GM12878 (cell line): ENCODE results near the gene GTPBP6. TPM values are rescaled to one million over a fixed set of nuclear protein-coding genes. Genes with fewer than 3 reads are reported as not detected.

Source experiments
- ATAC-seq: fragments of 200-7000 bp; cut with Tn5 transposase; 3 replicates; pipeline ENCODE4 v1.9.1; 2020; ENCODE audit warnings: mild to moderate bottlenecking, moderate library complexity
- BruUV-seq: library from RNA; stranded (reverse); fragments of 400-500 nt; replicated peaks from 2 replicates; lab custom pipeline; 2021; lab: Mats Ljungman, UMichigan
- CTCF ChIA-PET: fragments of 300-600 bp; sonication (Branson Sonifier 250); formaldehyde crosslinking; extraction: SDS; loops from one replicate; lab custom pipeline; 2021; ENCODE audit warnings: inconsistent platforms; lab: Yijun Ruan, JAX
- POLR2A ChIA-PET: fragments of 350-600 bp; formaldehyde crosslinking; extraction: SDS; loops from one replicate; lab custom pipeline; 2021; ENCODE audit warnings: inconsistent platforms; lab: Charles Lee
- RAD21 ChIA-PET: fragments of 300-600 bp; sonication (Branson Sonifier 250); formaldehyde crosslinking; loops from one replicate; lab custom pipeline; 2023; ENCODE audit warnings: antibody characterized with exemption; ENCODE audit not compliant: unreplicated experiment; lab: Charles Lee
- SMC1A ChIA-PET: fragments of 300-600 bp; sonication (Branson Sonifier 250); formaldehyde crosslinking; loops from one replicate; lab custom pipeline; 2023; ENCODE audit not compliant: unreplicated experiment, uncharacterized antibody; lab: Charles Lee
- DNase-seq: peaks from one replicate; pipeline ENCODE4 v3.0.0-alpha.2; 2011; ENCODE audit warnings: low read depth, low spot score
- FAIRE-seq: peaks from 3 replicates; lab custom pipeline; 2011; peaks lifted over from hg19 to GRCh38; lab: Jason Lieb, UNC
- H2AFZ ChIP-seq: 2 replicates; pipeline ENCODE4 v1.6.0; 2011; ENCODE audit warnings: low read depth, low read length, control low read depth; ENCODE audit not compliant: control insufficient read depth
- H3K27ac ChIP-seq: 2 replicates; pipeline ENCODE4 v1.5.1; 2011; ENCODE audit warnings: control low read depth; ENCODE audit not compliant: control insufficient read depth, insufficient read depth
- H3K27me3 ChIP-seq, 2 experiments: replicated peaks in 1 of 2; 2 replicates each; pipeline versions ENCODE4 v1.6.0 to v1.6.1; 2011; ENCODE audit warnings: low read length in 1 of 2; ENCODE audit not compliant: control insufficient read depth in 2 of 2, insufficient read depth in 2 of 2
- H3K36me3 ChIP-seq, 2 experiments: 2 replicates each; pipeline ENCODE4 v1.5.1; 2011; ENCODE audit warnings: low read length in 1 of 2; ENCODE audit not compliant: control insufficient read depth in 2 of 2, insufficient read depth in 2 of 2
- H3K4me1 ChIP-seq: 2 replicates; pipeline ENCODE4 v1.6.1; 2011; ENCODE audit warnings: mild to moderate bottlenecking, low read length, moderate library complexity, mixed read lengths; ENCODE audit not compliant: control insufficient read depth, insufficient read depth
- H3K4me2 ChIP-seq: 2 replicates; pipeline ENCODE4 v1.6.0; 2011; ENCODE audit warnings: control low read depth; ENCODE audit not compliant: control insufficient read depth, insufficient read depth
- H3K4me3 ChIP-seq: fragments of 200-600 bp; sonication (generic); 2 replicates; pipeline ENCODE4 v1.5.1; 2016
- H3K79me2 ChIP-seq: 2 replicates; pipeline ENCODE4 v1.6.0; 2011; ENCODE audit warnings: low read length; ENCODE audit not compliant: control insufficient read depth, insufficient read depth
- H3K9ac ChIP-seq: 2 replicates; pipeline ENCODE4 v1.8.0; 2011; ENCODE audit warnings: low read length, control low read depth, mixed read lengths; ENCODE audit not compliant: control insufficient read depth, insufficient read depth
- H3K9me3 ChIP-seq: replicated peaks from 3 replicates; pipeline ENCODE4 v1.5.1; 2011; ENCODE audit warnings: mild to moderate bottlenecking, low read length; ENCODE audit not compliant: control insufficient read depth, insufficient read depth
- H4K20me1 ChIP-seq: 2 replicates; pipeline ENCODE4 v1.6.0; 2011; ENCODE audit not compliant: control insufficient read depth, insufficient read depth
- BCL3 ChIP-seq: IDR thresholded peaks from 2 replicates; pipeline ENCODE4 v1.6.1; 2011; ENCODE audit warnings: borderline replicate concordance, low read depth, mild to moderate bottlenecking, moderate library complexity, low read length; ENCODE audit not compliant: insufficient read depth, poor library complexity, severe bottlenecking
- TBL1XR1 ChIP-seq: IDR thresholded peaks from 2 replicates; pipeline ENCODE4 v1.6.1; 2012; ENCODE audit warnings: low read depth, low read length, improper control_type of control experiment
- TCF3 ChIP-seq: IDR thresholded peaks from 2 replicates; pipeline ENCODE4 v1.6.1; 2012; ENCODE audit warnings: low read depth, mild to moderate bottlenecking, low read length, borderline replicate concordance; ENCODE audit not compliant: insufficient read depth
- ZBED1 ChIP-seq: IDR thresholded peaks from 2 replicates; pipeline ENCODE4 v1.6.1; 2016; ENCODE audit warnings: borderline replicate concordance
- ZNF592 ChIP-seq: fragments of 450-650 bp; IDR thresholded peaks from 2 replicates; pipeline ENCODE4 v1.6.1; 2017; ENCODE audit warnings: mild to moderate bottlenecking, moderate library complexity
- WGBS: methylation state at CpG from one replicate; pipeline ENCODE4 v1.1.6; 2016; ENCODE audit warnings: low lambda C conversion rate; ENCODE audit not compliant: insufficient replicate concordance, insufficient coverage; ENCODE audit errors: missing lambda C conversion rate; 5-methylcytosine and 5-hydroxymethylcytosine counted together
- in situ Hi-C: fragments of 300-500 bp; cut with MboI; formaldehyde crosslinking; loops from 9 replicates; pipeline ENCODE4 v1.14.3; 2018; ENCODE audit warnings: mixed read lengths
- intact Hi-C: fragments of 100-400 bp; cut with micrococcal nuclease; formaldehyde crosslinking; loops from one replicate; pipeline ENCODE4 v1.14.2; 2022; ENCODE audit not compliant: unreplicated experiment
- polyA plus RNA-seq, 11 experiments: library from polyadenylated mRNA; depleted of rRNA in 4 of 11; unstranded in 6 of 11; stranded (reverse) in 5 of 11; fragments of >200 nt; fragmentation: Nextera tagmentation in 4 of 11; fragmentation: Illumina TruSeq in 1 of 11; extraction: Ambion mirVana in 4 of 11; extraction: Trizol in 1 of 11; gene quantifications; 1 replicate in 1 of 11; 2 replicates in 10 of 11; pipeline versions ENCODE4 v1.2.1 to v1.2.3, GENCODE V29; 2011 to 2016; ENCODE audit warnings: inconsistent platforms in 2 of 11, missing spikeins in 2 of 11, low read depth in 1 of 11
- total RNA-seq, 4 experiments: library from RNA; depleted of rRNA in 3 of 4; stranded (reverse); fragments of >200 nt in 3 of 4; fragmentation: Illumina TruSeq in 1 of 4; extraction: Trizol in 1 of 4; gene quantifications; 2 replicates each; pipeline versions ENCODE4 v1.2.1 to v1.2.3, GENCODE V29; 2013 to 2021
- TF ChIP-seq, protein P1 (sequence below): fragments of 450-650 bp; formaldehyde crosslinking; IDR thresholded peaks from 2 replicates; pipeline ENCODE4 v1.4.0; 2020; ENCODE audit warnings: mild to moderate bottlenecking, moderate library complexity

GTPBP6 gene
- total and polyA plus RNA-seq, 10 of the 15 experiments (the other 5 are each of a cell fraction or from before 2014, with no cell fraction given), result 0.31 to 71.0 (median 21.1) TPM

DNA sequence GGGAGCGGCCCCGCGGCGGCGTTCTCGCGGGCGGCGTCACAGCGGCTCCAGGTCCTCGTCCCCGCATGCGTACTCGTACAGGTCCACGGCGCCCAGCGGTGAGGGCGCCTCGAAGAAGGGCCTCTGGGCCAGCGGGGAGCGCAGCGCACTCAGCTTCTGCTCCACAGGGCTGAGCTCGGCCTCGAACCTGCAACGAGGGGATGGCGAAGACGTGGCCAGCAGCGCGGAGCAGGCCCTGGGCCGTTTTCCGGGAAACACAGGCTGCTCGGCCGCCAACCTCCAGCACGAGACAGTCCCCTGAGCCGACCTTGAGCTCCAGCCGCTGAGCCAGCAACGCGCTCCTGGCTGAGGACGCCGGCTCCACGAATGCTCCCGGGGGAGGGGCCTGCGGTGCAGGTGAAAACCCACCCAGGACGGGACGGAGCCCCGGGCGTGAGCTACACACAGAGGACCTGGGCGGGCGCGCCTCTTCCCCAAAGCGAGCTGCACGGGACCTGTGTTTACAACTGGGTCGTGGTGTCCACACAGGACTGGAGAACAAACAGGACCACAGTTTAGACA, 15.8 kb upstream of the GTPBP6 start:
- FAIRE-seq, result no peak
- no peak overlapping the region for H2AFZ ChIP-seq
- TF ChIP-seq TBL1XR1, result no peak
- TF ChIP-seq TCF3, result no peak
- no peak for TF ChIP-seq ZNF592
- TF ChIP-seq BCL3, result no peak
- no peak for TF ChIP-seq ZBED1
- TF ChIP-seq, protein P1, sequence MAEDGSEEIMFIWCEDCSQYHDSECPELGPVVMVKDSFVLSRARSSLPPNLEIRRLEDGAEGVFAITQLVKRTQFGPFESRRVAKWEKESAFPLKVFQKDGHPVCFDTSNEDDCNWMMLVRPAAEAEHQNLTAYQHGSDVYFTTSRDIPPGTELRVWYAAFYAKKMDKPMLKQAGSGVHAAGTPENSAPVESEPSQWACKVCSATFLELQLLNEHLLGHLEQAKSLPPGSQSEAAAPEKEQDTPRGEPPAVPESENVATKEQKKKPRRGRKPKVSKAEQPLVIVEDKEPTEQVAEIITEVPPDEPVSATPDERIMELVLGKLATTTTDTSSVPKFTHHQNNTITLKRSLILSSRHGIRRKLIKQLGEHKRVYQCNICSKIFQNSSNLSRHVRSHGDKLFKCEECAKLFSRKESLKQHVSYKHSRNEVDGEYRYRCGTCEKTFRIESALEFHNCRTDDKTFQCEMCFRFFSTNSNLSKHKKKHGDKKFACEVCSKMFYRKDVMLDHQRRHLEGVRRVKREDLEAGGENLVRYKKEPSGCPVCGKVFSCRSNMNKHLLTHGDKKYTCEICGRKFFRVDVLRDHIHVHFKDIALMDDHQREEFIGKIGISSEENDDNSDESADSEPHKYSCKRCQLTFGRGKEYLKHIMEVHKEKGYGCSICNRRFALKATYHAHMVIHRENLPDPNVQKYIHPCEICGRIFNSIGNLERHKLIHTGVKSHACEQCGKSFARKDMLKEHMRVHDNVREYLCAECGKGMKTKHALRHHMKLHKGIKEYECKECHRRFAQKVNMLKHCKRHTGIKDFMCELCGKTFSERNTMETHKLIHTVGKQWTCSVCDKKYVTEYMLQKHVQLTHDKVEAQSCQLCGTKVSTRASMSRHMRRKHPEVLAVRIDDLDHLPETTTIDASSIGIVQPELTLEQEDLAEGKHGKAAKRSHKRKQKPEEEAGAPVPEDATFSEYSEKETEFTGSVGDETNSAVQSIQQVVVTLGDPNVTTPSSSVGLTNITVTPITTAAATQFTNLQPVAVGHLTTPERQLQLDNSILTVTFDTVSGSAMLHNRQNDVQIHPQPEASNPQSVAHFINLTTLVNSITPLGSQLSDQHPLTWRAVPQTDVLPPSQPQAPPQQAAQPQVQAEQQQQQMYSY (CRISPR knock-in tag), result no peak
- TF ChIP-seq, all 136 proteins: peak for 0
- Histone ChIP-seq H3K27ac (no peak overlapping the region), H3K27me3 (no peaks in the 10 kb centered on the region), H4K20me1 (no peaks in the 10 kb centered on the region), H3K4me1 (no peaks in the 10 kb centered on the region), H3K4me3 (no peak overlapping the region), H3K36me3 (no peaks in the 10 kb centered on the region), H3K9me3 (no peaks in the 10 kb centered on the region; the same call in 1 of the 3 replicates), H3K4me2 (no peak overlapping the region), H3K9ac (no peak overlapping the region), H3K79me2 (no peaks in the 10 kb centered on the region)
- ChIA-PET SMC1A (no interaction called here), RAD21 (no interaction called here), CTCF (no interaction called here), POLR2A (no interaction called here)
- no peak for DNase-seq
- ATAC-seq, result no peak
- WGBS, result 94% methylated on average over 28 of the region's 53 CpGs
- intact Hi-C loops, result no loop called here
- in situ Hi-C loops, result no loop called here
- BruUV-seq, result no TSS peak
